Neuronal stem cell (in vitro differentiated cells): Measurements from ENCODE around the gene GCHFR.

Source experiments
- DNase-seq: peaks from one replicate; pipeline ENCODE4 v3.0.0-alpha.2; 2013; ENCODE audit warnings: low spot score
- H2AFZ ChIP-seq: one replicate; pipeline ENCODE4 v1.6.1; 2013; ENCODE audit warnings: mild to moderate bottlenecking, low read length, inconsistent platforms
- H2AK5ac ChIP-seq: 2 replicates; pipeline ENCODE4 v1.6.1; 2013; ENCODE audit warnings: low read depth, mild to moderate bottlenecking, inconsistent platforms, low read length, moderate library complexity, mixed read lengths
- H2BK120ac ChIP-seq: 2 replicates; pipeline ENCODE4 v1.6.1; 2013; ENCODE audit warnings: low read depth, mild to moderate bottlenecking, inconsistent platforms, low read length, moderate library complexity, mixed read lengths
- H2BK12ac ChIP-seq: one replicate; pipeline ENCODE4 v1.6.1; 2013; ENCODE audit warnings: low read length, inconsistent platforms
- H2BK15ac ChIP-seq: 2 replicates; pipeline ENCODE4 v1.6.1; 2013; ENCODE audit warnings: mild to moderate bottlenecking, low read length, inconsistent platforms, mixed read lengths
- H2BK5ac ChIP-seq: one replicate; pipeline ENCODE4 v1.6.1; 2013; ENCODE audit warnings: inconsistent platforms, mild to moderate bottlenecking, low read length, moderate library complexity
- H3K14ac ChIP-seq: one replicate; pipeline ENCODE4 v1.6.1; 2013; ENCODE audit warnings: low read length, inconsistent platforms
- H3K18ac ChIP-seq: 2 replicates; pipeline ENCODE4 v1.6.1; 2013; ENCODE audit warnings: low read length, inconsistent platforms
- H3K23ac ChIP-seq: 2 replicates; pipeline ENCODE4 v1.6.1; 2013; ENCODE audit warnings: low read depth, mild to moderate bottlenecking, mixed read lengths, low read length, inconsistent platforms; ENCODE audit not compliant: poor library complexity
- H3K27ac ChIP-seq: replicated peaks from 3 replicates; pipeline ENCODE4 v1.5.1; 2013; ENCODE audit warnings: low read length, inconsistent platforms
- H3K27me3 ChIP-seq, 3 experiments: 2 replicates each; pipeline ENCODE4 v1.6.1; 2013; ENCODE audit warnings: low read length in 3 of 3, mild to moderate bottlenecking in 2 of 3, inconsistent platforms in 1 of 3, low read depth in 1 of 3, mixed read lengths in 1 of 3, moderate library complexity in 1 of 3; ENCODE audit not compliant: control insufficient read depth in 3 of 3, insufficient read depth in 3 of 3
- H3K36me3 ChIP-seq, 2 donors: replicated peaks in 1 of 2; 2 replicates each; pipeline ENCODE4 v1.6.1; 2013; ENCODE audit warnings: low read length in 2 of 2; ENCODE audit not compliant: control insufficient read depth in 2 of 2, insufficient read depth in 2 of 2
- H3K4ac ChIP-seq: 2 replicates; pipeline ENCODE4 v1.6.1; 2013; ENCODE audit warnings: inconsistent platforms, mild to moderate bottlenecking, low read length, moderate library complexity
- H3K4me1 ChIP-seq, 2 donors: 1 replicate in 1 of 2; 2 replicates in 1 of 2; pipeline ENCODE4 v1.6.1; 2013; ENCODE audit warnings: low read length in 2 of 2, low read depth in 1 of 2; ENCODE audit not compliant: control insufficient read depth in 2 of 2, insufficient read depth in 1 of 2
- H3K4me2 ChIP-seq: one replicate; pipeline ENCODE4 v1.6.1; 2013; ENCODE audit warnings: mild to moderate bottlenecking, low read length, inconsistent platforms; ENCODE audit not compliant: insufficient read depth, poor library complexity, severe bottlenecking
- H3K4me3 ChIP-seq, 2 donors: 2 replicates each; pipeline ENCODE4 v1.5.1; 2013; ENCODE audit warnings: low read length in 2 of 2, mild to moderate bottlenecking in 2 of 2, inconsistent platforms in 1 of 2, moderate library complexity in 1 of 2
- H3K79me1 ChIP-seq: one replicate; pipeline ENCODE4 v1.6.1; 2013; ENCODE audit warnings: low read depth, mild to moderate bottlenecking, inconsistent platforms, low read length, moderate library complexity
- H3K9ac ChIP-seq: one replicate; pipeline ENCODE4 v1.6.1; 2013; ENCODE audit warnings: mild to moderate bottlenecking, low read depth, low read length, inconsistent platforms; ENCODE audit not compliant: poor library complexity
- H3K9me3 ChIP-seq, 2 donors: replicated peaks in 1 of 2; 2 replicates each; pipeline versions ENCODE3 to v1.6.1; 2013; ENCODE audit warnings: low read length in 2 of 2, mild to moderate bottlenecking in 2 of 2, inconsistent platforms in 1 of 2, low read depth in 1 of 2, mixed read lengths in 1 of 2, moderate library complexity in 1 of 2; ENCODE audit not compliant: control insufficient read depth in 2 of 2, insufficient read depth in 1 of 2
- H4K8ac ChIP-seq: one replicate; pipeline ENCODE4 v1.6.1; 2013; ENCODE audit warnings: low read depth, mild to moderate bottlenecking, inconsistent platforms, low read length, moderate library complexity
- H4K91ac ChIP-seq: one replicate; pipeline ENCODE4 v1.6.1; 2013; ENCODE audit warnings: low read length, low read depth, mild to moderate bottlenecking, inconsistent platforms; ENCODE audit not compliant: poor library complexity
- WGBS, 2 donors: extraction: QIAGEN DNeasy Blood & Tissue Kit; methylation state at CpG; one replicate each; pipeline ENCODE4 v1.1.7; 2013; ENCODE audit warnings: missing lambda C conversion rate in 2 of 2, mixed read lengths in 1 of 2; ENCODE audit not compliant: insufficient read length in 2 of 2, insufficient replicate concordance in 1 of 2; ENCODE audit errors: extremely low coverage in 2 of 2; 5-methylcytosine and 5-hydroxymethylcytosine counted together

The GCHFR gene

DNA sequence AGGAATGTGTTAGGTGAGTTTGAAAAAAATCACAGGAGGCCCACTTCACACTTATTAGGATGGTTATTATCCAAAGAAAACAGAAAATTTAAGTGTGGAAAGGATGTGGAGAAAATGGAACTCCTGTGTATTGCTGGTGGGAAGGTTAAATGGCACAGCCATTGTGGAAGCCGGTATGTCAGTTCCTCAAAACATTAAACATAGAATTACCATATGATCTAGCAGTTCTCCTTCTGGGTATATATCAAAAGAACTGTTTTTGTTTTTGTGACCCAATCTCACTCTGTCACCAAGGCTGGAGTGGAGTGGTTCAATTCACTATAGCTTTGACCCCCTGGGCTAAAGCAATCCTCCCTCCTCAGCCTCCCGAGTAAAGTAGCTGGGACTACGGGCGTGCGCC, 32.6 kb downstream of the GCHFR start:
- H3K23ac ChIP-seq, result no peak overlapping the region
- H2AK5ac ChIP-seq, result no peak overlapping the region
- H2BK120ac ChIP-seq, result no peak overlapping the region
- H3K18ac ChIP-seq, result no peak overlapping the region
- no peak overlapping the region for H2AFZ ChIP-seq
- no peak overlapping the region for H3K4me2 ChIP-seq
- H4K91ac ChIP-seq, result no peak overlapping the region
- H3K4ac ChIP-seq, result no peak overlapping the region
- no peaks in the 10 kb centered on the region for H3K79me1 ChIP-seq
- no peaks in the 10 kb centered on the region for H3K27me3 ChIP-seq
- no peak overlapping the region for H3K27ac ChIP-seq
- no peaks in the 10 kb centered on the region for H3K9me3 ChIP-seq
- WGBS, 2 donors, result no CpG with 5 or more reads among the region's 5 CpGs
- H2BK5ac ChIP-seq, result no peak overlapping the region
- no peak overlapping the region for H2BK12ac ChIP-seq
- H3K36me3 ChIP-seq, result peaks cover 0 to 11% of the 10 kb centered on the region in 2 donors
- H2BK15ac ChIP-seq, result no peak overlapping the region
- no peak overlapping the region for H3K9ac ChIP-seq
- H3K14ac ChIP-seq, result no peak overlapping the region
- peaks cover 2 to 10% of the 10 kb centered on the region in 2 donors for H3K4me1 ChIP-seq
- no peak overlapping the region for H3K4me3 ChIP-seq
- no peak overlapping the region for H4K8ac ChIP-seq
- DNase-seq, result no peak

DNA sequence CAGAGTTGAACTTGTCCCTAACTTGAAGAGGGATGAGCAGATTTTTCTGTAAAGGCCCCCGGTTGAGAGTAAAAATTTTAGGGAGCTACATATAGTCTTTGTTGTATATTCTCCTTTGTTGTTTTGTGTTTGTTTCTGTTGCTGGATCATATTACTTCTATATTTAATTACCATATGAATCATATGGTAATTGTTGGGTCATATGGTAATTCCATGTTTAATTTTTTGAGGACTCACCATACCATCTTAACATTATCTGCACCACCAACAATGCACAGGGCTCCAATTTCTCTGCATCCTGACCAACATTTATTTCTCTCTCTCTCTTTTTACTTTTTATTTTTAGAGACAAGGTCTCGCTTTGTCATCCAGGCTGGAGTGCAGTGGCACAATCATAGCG, 35.7 kb downstream of the GCHFR start:
- Histone ChIP-seq H3K27ac (no peak overlapping the region), H3K4me2 (no peak overlapping the region), H2BK12ac (no peak overlapping the region), H3K4me3 (no peak overlapping the region), H3K14ac (no peak overlapping the region), H2BK120ac (no peak overlapping the region), H4K8ac (no peak overlapping the region), H3K4ac (no peak overlapping the region), H2AK5ac (no peak overlapping the region), H2AFZ (no peak overlapping the region), H3K18ac (no peak overlapping the region), H3K36me3 (peaks cover 0 to 12% of the 10 kb centered on the region in 2 donors), H3K9ac (no peak overlapping the region), H3K27me3 (no peaks in the 10 kb centered on the region), H3K79me1 (no peaks in the 10 kb centered on the region), H4K91ac (no peak overlapping the region), H3K23ac (no peak overlapping the region), H3K9me3 (no peaks in the 10 kb centered on the region), H3K4me1 (peaks cover 2 to 10% of the 10 kb centered on the region in 2 donors), H2BK5ac (no peak overlapping the region), H2BK15ac (no peak overlapping the region)
- no CpG with 5 or more reads among the region's 3 CpGs for WGBS, 2 donors
- DNase-seq, result no peak

DNA sequence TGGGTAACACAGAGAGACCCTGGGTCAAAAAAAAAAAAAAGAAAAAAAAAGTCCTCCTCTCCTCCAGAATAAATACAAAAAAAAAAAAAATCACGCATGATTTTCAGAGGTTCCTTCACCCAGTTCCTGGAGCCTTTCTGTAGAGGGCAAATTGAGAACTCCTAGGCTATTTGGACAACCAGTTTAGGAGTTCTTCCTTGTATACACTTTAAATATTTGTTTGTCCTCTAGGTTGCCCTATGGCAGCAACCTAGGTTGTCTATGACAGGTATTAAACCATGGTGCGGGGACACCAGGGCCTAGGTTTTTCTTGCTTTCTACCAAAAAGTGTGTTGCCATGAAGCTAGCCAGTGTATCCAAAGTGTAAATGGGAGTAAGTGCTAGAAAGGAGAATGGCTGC, 39.2 kb downstream of the GCHFR start:
- Histone ChIP-seq H3K27me3 (no peaks in the 10 kb centered on the region), H2BK120ac (no peak overlapping the region), H3K14ac (no peak overlapping the region), H4K8ac (no peak overlapping the region), H3K27ac (no peak overlapping the region), H3K23ac (no peak overlapping the region), H2BK12ac (no peak overlapping the region), H3K9me3 (no peaks in the 10 kb centered on the region), H3K36me3 (peaks cover 0 to 12% of the 10 kb centered on the region in 2 donors), H2AK5ac (no peak overlapping the region), H3K4me1 (peaks cover 4 to 11% of the 10 kb centered on the region in 2 donors), H3K4me2 (no peak overlapping the region), H2BK15ac (no peak overlapping the region), H3K18ac (no peak overlapping the region), H2BK5ac (no peak overlapping the region), H4K91ac (no peak overlapping the region), H3K79me1 (no peaks in the 10 kb centered on the region), H3K4ac (no peak overlapping the region), H3K9ac (no peak overlapping the region), H3K4me3 (no peak overlapping the region), H2AFZ (no peak overlapping the region)
- WGBS, 2 donors, result no CpG with 5 or more reads among the region's 2 CpGs
- DNase-seq, result no peak

DNA sequence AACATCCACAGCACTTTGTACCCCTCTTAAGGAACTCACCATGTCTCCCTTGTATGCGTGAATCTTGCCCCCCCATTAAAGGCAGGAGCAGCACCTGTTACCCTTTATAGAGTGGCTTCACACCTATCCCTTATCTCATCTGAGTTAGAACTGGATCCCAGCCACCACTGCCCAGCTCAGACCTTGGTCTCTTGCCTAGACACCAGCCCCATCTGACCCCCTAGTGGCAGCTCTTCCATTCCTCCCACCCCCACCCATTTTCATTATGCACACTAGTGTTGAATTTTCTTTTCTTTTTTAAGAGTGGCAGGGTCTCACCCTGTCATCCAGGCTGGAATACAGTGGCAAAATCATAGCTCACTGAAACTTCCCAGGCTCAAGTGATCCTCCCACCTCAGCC, 39.8 kb downstream of the GCHFR start:
- H3K79me1 ChIP-seq, result no peaks in the 10 kb centered on the region
- no peak overlapping the region for H3K27ac ChIP-seq
- DNase-seq, result no peak
- H3K27me3 ChIP-seq, result no peaks in the 10 kb centered on the region
- no peak overlapping the region for H3K18ac ChIP-seq
- H4K8ac ChIP-seq, result no peak overlapping the region
- no peak overlapping the region for H2AK5ac ChIP-seq
- no peak overlapping the region for H2AFZ ChIP-seq
- no peak overlapping the region for H3K4ac ChIP-seq
- H2BK120ac ChIP-seq, result no peak overlapping the region
- no peak overlapping the region for H3K9ac ChIP-seq
- no peak overlapping the region for H3K23ac ChIP-seq
- no peak overlapping the region for H2BK12ac ChIP-seq
- no peak overlapping the region for H3K14ac ChIP-seq
- no peak overlapping the region for H4K91ac ChIP-seq
- H3K9me3 ChIP-seq, result no peaks in the 10 kb centered on the region
- no peak overlapping the region for H2BK15ac ChIP-seq
- WGBS, 2 donors, result no CpG with 5 or more reads among the region's 1 CpG
- H3K4me1 ChIP-seq, result peaks cover 5% of the 10 kb centered on the region in 2 donors
- peaks cover 0 to 12% of the 10 kb centered on the region in 2 donors for H3K36me3 ChIP-seq
- H2BK5ac ChIP-seq, result no peak overlapping the region
- H3K4me2 ChIP-seq, result no peak overlapping the region
- H3K4me3 ChIP-seq, result no peak overlapping the region
